Subcutaneous adipose tissue (tissue), 4 donors: Measurements from ENCODE around the gene ZNF69. TPM values are rescaled to one million over a fixed set of nuclear protein-coding genes. Genes with fewer than 3 reads are reported as not detected.

ENCODE experiments used
- total RNA-seq, 4 donors: library from RNA; depleted of rRNA; stranded (reverse); fragments of >200 nt; gene quantifications; one replicate each; pipeline ENCODE4 v1.1.0, GENCODE V29; 2016
- TF ChIP-seq, protein P1 (sequence below): fragments of 450-650 bp; IDR thresholded peaks from one replicate; pipeline ENCODE4 v1.5.1; 2016; ENCODE audit warnings: low read depth, mild to moderate bottlenecking, control low read depth, antibody characterized with exemption, moderate library complexity

The ZNF69 gene
- total RNA-seq, 4 donors from 2014 or later: 10.3 to 23.5 (median 11.8) TPM

- TF ChIP-seq, protein P1, sequence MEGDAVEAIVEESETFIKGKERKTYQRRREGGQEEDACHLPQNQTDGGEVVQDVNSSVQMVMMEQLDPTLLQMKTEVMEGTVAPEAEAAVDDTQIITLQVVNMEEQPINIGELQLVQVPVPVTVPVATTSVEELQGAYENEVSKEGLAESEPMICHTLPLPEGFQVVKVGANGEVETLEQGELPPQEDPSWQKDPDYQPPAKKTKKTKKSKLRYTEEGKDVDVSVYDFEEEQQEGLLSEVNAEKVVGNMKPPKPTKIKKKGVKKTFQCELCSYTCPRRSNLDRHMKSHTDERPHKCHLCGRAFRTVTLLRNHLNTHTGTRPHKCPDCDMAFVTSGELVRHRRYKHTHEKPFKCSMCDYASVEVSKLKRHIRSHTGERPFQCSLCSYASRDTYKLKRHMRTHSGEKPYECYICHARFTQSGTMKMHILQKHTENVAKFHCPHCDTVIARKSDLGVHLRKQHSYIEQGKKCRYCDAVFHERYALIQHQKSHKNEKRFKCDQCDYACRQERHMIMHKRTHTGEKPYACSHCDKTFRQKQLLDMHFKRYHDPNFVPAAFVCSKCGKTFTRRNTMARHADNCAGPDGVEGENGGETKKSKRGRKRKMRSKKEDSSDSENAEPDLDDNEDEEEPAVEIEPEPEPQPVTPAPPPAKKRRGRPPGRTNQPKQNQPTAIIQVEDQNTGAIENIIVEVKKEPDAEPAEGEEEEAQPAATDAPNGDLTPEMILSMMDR: no peak
These were observed 61.1 kb downstream of the ZNF69 start for GRCh38 chr19:11948646-11949045.

DNA sequence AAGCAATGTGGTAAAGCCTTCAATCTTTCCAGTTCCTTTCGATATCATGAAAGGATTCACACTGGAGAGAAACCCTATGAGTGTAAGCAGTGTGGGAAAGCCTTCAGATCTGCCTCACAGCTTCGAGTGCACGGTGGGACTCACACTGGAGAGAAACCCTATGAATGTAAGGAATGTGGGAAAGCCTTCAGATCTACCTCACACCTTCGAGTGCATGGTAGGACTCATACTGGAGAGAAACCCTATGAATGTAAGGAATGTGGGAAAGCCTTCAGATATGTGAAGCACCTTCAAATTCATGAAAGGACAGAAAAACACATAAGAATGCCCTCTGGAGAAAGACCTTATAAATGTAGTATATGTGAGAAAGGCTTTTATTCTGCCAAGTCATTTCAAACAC, 61.6 kb downstream of the ZNF69 start:
- TF ChIP-seq, protein P1: no peak

DNA sequence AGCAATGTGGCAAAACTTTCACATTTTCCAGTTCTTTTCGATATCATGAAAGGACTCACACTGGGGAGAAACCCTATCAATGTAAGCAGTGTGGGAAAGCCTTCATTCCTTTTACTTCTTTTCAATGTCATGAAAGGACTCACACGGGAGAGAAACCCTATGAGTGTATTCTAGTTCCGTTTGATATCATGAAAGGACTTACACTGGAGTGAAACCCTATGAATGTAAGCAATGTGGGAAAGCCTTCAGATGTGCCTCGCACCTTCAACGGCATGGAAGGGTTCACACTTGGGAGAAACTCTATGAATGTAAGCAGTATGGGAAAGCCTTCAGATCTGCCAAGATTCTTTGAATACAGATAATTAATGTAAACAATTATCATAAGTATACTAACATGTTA, 62.7 kb downstream of the ZNF69 start:
- TF ChIP-seq, protein P1: no peak

Other genes starting within 250 kb of the ZNF69 start
- 1 to 10 TPM; 6.4 to 9.3 (median 8.2) TPM for gene ZNF823, start 148.8 kb upstream of the ZNF69 start, total RNA-seq
- gene ZNF441, start 120.8 kb upstream of the ZNF69 start, total RNA-seq: 10 to 100 TPM; 10.0 to 14.9 (median 11.2) TPM
- 1 to 10 TPM; 1.3 to 2.2 (median 1.7) TPM for gene ZNF491, start 89.3 kb upstream of the ZNF69 start, total RNA-seq
- 10 to 100 TPM in 2 of 4 donors, 1 to 10 TPM in 2; 8.4 to 12.2 (median 10.3) TPM for gene ZNF440, start 73.5 kb upstream of the ZNF69 start, total RNA-seq
- 1 to 10 TPM; 3.8 to 7.7 (median 4.6) TPM for gene ZNF439, start 39.1 kb upstream of the ZNF69 start, total RNA-seq
- 10 to 100 TPM; 17.8 to 23.9 (median 19.4) TPM for gene ZNF700, start 37.3 kb downstream of the ZNF69 start, total RNA-seq
- 1 to 10 TPM; 3.2 to 7.5 (median 4.6) TPM for gene ZNF763, start 77.3 kb downstream of the ZNF69 start, total RNA-seq
- gene ZNF433, start 147.9 kb downstream of the ZNF69 start, total RNA-seq: 1 to 10 TPM; 2.9 to 5.9 (median 3.4) TPM
- gene ZNF878, start 165.2 kb downstream of the ZNF69 start, total RNA-seq: under 1 TPM in 1 of 4 donors, not detected in 3; 0.44 TPM
- 10 to 100 TPM in 2 of 4 donors, 1 to 10 TPM in 2; 7.7 to 14.1 (median 10.3) TPM for gene ZNF844, start 176.9 kb downstream of the ZNF69 start, total RNA-seq